ENCODE measurements around the gene CAMKMT.
"Not testable (repeated sequence)": the region's sequence is repeated elsewhere in the genome, so short reads cannot be mapped to it uniquely, and the experiment has no call there.

CAMKMT gene

GRCh38 chr2:44505664-44506063, 143.9 kb downstream of the CAMKMT start:
- not testable (repeated sequence) for DNase-seq

GRCh38 chr2:44510246-44510645, 148.5 kb downstream of the CAMKMT start:
- no peak for DNase-seq

- DNase-seq, result no peak
These were observed 153.7 kb downstream of the CAMKMT start for GRCh38 chr2:44515416-44515815.

GRCh38 chr2:44519026-44519425, 157.3 kb downstream of the CAMKMT start:
- DNase-seq, result no peak

GRCh38 chr2:44522846-44523245, 161.1 kb downstream of the CAMKMT start:
- no peak for DNase-seq

GRCh38 chr2:44524347-44524926, 162.7 kb downstream of the CAMKMT start:
- DNase-seq, result no peak

GRCh38 chr2:44526352-44526751, 164.6 kb downstream of the CAMKMT start:
- no peak for DNase-seq

- DNase-seq, result no peak
These were observed 166.8 kb downstream of the CAMKMT start for GRCh38 chr2:44528595-44528994.

GRCh38 chr2:44529448-44529847, 167.7 kb downstream of the CAMKMT start:
- no peak for DNase-seq

GRCh38 chr2:44531289-44531688, 169.5 kb downstream of the CAMKMT start:
- DNase-seq, result no peak

- no peak for DNase-seq
These were observed 170.3 kb downstream of the CAMKMT start for GRCh38 chr2:44532031-44532430.

GRCh38 chr2:44533508-44533907, 171.8 kb downstream of the CAMKMT start:
- no peak for DNase-seq

- DNase-seq, result no peak
These were observed 173.6 kb downstream of the CAMKMT start for GRCh38 chr2:44535376-44535775.

- DNase-seq, result no peak
These were observed 175.5 kb downstream of the CAMKMT start for GRCh38 chr2:44537264-44537663.

GRCh38 chr2:44542520-44542919, 180.8 kb downstream of the CAMKMT start:
- DNase-seq, result no peak

GRCh38 chr2:44543773-44544725, 182.3 kb downstream of the CAMKMT start:
- no peak for DNase-seq

- no peak for DNase-seq
These were observed 183.3 kb downstream of the CAMKMT start for GRCh38 chr2:44545005-44545404.

- no peak for DNase-seq
These were observed 184.8 kb downstream of the CAMKMT start for GRCh38 chr2:44546459-44547127.

- no peak for DNase-seq
These were observed 186.0 kb downstream of the CAMKMT start for GRCh38 chr2:44547718-44548117.

- no peak for DNase-seq
These were observed 186.7 kb downstream of the CAMKMT start for GRCh38 chr2:44548221-44549098.

- no peak for DNase-seq
These were observed 187.3 kb downstream of the CAMKMT start for GRCh38 chr2:44549099-44549471.

- DNase-seq, result no peak
These were observed 188.1 kb downstream of the CAMKMT start for GRCh38 chr2:44549856-44550255.
